GM10266 (cell line): ENCODE results near the gene PNPLA2.

ENCODE experiments used
- DNase-seq: peaks from one replicate; pipeline ENCODE4 v3.0.0; 2012; ENCODE audit errors: extremely low spot score
- CTCF ChIP-seq: IDR thresholded peaks from 2 replicates; pipeline ENCODE4 v1.5.1; 2012; ENCODE audit warnings: mild to moderate bottlenecking, low read depth; ENCODE audit not compliant: control insufficient read depth, insufficient read depth; ENCODE audit errors: missing control alignments

Gene PNPLA2

GRCh38 chr11:842370-843002 is 23.8 kb downstream of the PNPLA2 start, which contains the start of the genes POLR2L and TSPAN4:
Gene POLR2L (minus strand): TSS chr11:842529. CDS start chr11:842508, 21 bp downstream.
Gene TSPAN4 (plus strand): TSS chr11:842852. CDS start chr11:850305, 7,453 bp downstream.
- DNase-seq = peak; percentile 98
- TF ChIP-seq CTCF = no peak

GRCh38 chr11:843086-843734 is 24.5 kb downstream of the PNPLA2 start:
- TF ChIP-seq CTCF = peak; percentile 6
- DNase-seq = no peak

- no peak for TF ChIP-seq CTCF
- no peak for DNase-seq
Observed at GRCh38 chr11:843818-844692, 25.3 kb downstream of the PNPLA2 start.

- peak; percentile 82 for DNase-seq
- TF ChIP-seq CTCF = no peak
Observed at GRCh38 chr11:844693-845644, 26.3 kb downstream of the PNPLA2 start.

- DNase-seq = no peak
Observed at GRCh38 chr11:845872-846495, 27.3 kb downstream of the PNPLA2 start.

More at GRCh38 chr11:845872-846495, 27.3 kb downstream of the PNPLA2 start:
- no peak for TF ChIP-seq CTCF
